Fibroblast of lung (primary cell): ENCODE data around the gene MTHFSD.

Experiments used
- CTCF ChIP-seq, 2 donors: IDR thresholded peaks in 1 of 2; conservative IDR thresholded peaks in 1 of 2; 1 replicate in 1 of 2; 2 replicates in 1 of 2; pipeline ENCODE4 v1.5.1; 2011 to 2012; ENCODE audit warnings: low read length in 2 of 2, control low read depth in 1 of 2, inconsistent platforms in 1 of 2, low read depth in 1 of 2, mild to moderate bottlenecking in 1 of 2
- EZH2 ChIP-seq: IDR thresholded peaks from 2 replicates; pipeline ENCODE4 v1.5.1; 2012; ENCODE audit warnings: low read length, control low read depth, mild to moderate bottlenecking; ENCODE audit errors: missing control alignments

- TF ChIP-seq EZH2 = no peak
- no peak for TF ChIP-seq CTCF (conservative IDR thresholded peaks at IDR 0.05 in 1 of 2, IDR thresholded peaks at IDR 0.05 in 1 of 2; ENCODE audit: low read depth in 1 of 2, low read length in 2 of 2)
These were observed 5.8 kb downstream of the MTHFSD start for GRCh38 chr16:86549076-86549892.
